ENCODE data around the gene FCN2. TPM values are rescaled to one million over a fixed set of nuclear protein-coding genes. Genes with fewer than 3 reads are reported as not detected.
"Not testable (repeated sequence)": the region's sequence is repeated elsewhere in the genome, so short reads cannot be mapped to it uniquely, and the experiment has no call there.

The FCN2 gene
- total RNA-seq, 4 donors from 2014 or later = 1.9 TPM; not detected in 3

DNA sequence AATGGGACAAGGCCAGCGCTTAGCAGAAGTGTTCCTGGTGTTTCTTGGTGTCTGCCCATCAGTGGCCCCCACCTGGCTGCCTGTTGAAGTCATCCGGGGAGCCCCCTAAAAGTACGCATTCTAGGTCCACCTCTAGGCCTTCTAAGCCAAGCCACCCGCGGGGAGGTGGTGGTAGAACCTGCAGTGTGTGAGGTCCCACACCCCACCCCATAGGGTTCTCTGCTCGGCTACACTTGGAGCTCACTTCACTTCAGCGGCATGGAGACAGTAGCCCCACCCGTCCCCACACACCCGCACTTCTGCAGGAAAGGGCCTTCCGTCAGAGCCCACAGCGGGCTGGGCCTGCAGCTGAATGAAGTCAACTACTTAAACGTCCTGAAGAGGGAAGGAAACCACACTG, 29.6 kb upstream of the FCN2 start:
- peaks cover 0 to 12% (median 0%) of the 10 kb centered on the region in 4 donors for H3K9me3 ChIP-seq

DNA sequence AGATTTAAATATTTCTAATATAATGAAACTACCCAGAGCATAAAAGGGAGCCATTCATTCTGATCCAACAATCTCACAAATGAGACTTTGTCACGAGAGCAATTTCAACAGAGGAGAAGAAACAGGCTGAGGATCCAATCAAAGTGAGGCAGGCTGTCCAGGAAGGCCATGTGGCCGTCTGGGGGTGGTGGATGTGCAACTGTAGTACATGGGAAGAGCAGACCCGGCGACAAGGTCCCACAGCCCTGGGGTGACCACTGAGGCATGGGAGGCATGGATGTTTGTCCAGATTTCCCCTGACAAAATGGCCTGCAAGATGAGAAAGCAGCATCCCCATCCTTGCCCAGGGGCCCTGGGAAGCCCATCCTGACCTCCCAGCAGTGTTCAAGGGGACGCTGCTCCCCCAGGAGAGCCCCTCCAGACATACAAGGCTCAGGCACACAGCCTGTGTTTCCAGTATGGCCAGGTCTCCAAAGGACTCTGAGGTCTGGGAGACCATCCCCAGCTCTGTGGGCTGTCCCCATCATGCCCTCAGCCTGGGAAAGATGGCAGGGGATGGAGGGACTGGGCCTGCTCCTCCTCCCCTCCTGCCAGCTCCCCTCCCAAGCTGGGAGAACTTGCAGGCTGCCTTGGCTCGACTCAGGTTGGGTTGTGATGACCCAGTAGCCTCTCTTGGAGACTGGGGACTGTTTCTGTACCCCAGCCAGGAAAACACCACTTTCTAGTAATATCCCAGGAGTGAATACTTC, 27.5 kb upstream of the FCN2 start:
- H3K9me3 ChIP-seq = peaks cover 0 to 12% (median 0%) of the 10 kb centered on the region in 4 donors
- no peak for TF ChIP-seq EP300 (IDR thresholded peaks at IDR 0.05)
- TF ChIP-seq POLR2A (IDR thresholded peaks at IDR 0.05) = no peak
- no peak for TF ChIP-seq CTCF (IDR thresholded peaks at IDR 0.05)
- no peaks in the 10 kb centered on the region for H3K36me3 ChIP-seq
- WGBS, 2 donors = 21 to 43% methylated on average over 6 of the region's 6 CpGs
- DNase-seq (ENCODE audit: low spot score in 2 of 2) = no peak
- H3K4me1 ChIP-seq = peaks cover 0 to 7% (median 0%) of the 10 kb centered on the region in 4 donors
- H3K27ac ChIP-seq = no peak overlapping the region
- H3K27me3 ChIP-seq = no peaks in the 10 kb centered on the region
- H3K4me3 ChIP-seq = no peak overlapping the region

More for the DNA sequence above, 29.6 kb upstream of the FCN2 start:
- no peak for DNase-seq (ENCODE audit: low spot score in 2 of 2)
- H3K4me1 ChIP-seq = peaks cover 0 to 7% (median 0%) of the 10 kb centered on the region in 4 donors
- no peak for TF ChIP-seq POLR2A (IDR thresholded peaks at IDR 0.05)
- no peak for TF ChIP-seq CTCF (IDR thresholded peaks at IDR 0.05)
- TF ChIP-seq EP300 (IDR thresholded peaks at IDR 0.05) = no peak
- 83 to 86% methylated on average over 12 of the region's 12 CpGs for WGBS, 2 donors
- H3K27me3 ChIP-seq = no peaks in the 10 kb centered on the region
- H3K27ac ChIP-seq = no peak overlapping the region
- H3K36me3 ChIP-seq = no peaks in the 10 kb centered on the region
- H3K4me3 ChIP-seq = no peak overlapping the region

GRCh38 chr9:134853893-134854292, 26.7 kb upstream of the FCN2 start:
- no peak for TF ChIP-seq POLR2A (IDR thresholded peaks at IDR 0.05)
- TF ChIP-seq EP300 (IDR thresholded peaks at IDR 0.05) = no peak
- no peak for TF ChIP-seq CTCF (IDR thresholded peaks at IDR 0.05)
- Histone ChIP-seq H3K4me1 (peaks cover 0 to 7% (median 0%) of the 10 kb centered on the region in 4 donors), H3K4me3 (no peak overlapping the region), H3K27ac (no peak overlapping the region), H3K36me3 (no peaks in the 10 kb centered on the region), H3K27me3 (no peaks in the 10 kb centered on the region), H3K9me3 (peaks cover 0 to 14% (median 0%) of the 10 kb centered on the region in 4 donors)
- WGBS, 2 donors = 73 to 90% methylated on average over 6 of the region's 6 CpGs
- no peak for DNase-seq (ENCODE audit: low spot score in 2 of 2)

DNA sequence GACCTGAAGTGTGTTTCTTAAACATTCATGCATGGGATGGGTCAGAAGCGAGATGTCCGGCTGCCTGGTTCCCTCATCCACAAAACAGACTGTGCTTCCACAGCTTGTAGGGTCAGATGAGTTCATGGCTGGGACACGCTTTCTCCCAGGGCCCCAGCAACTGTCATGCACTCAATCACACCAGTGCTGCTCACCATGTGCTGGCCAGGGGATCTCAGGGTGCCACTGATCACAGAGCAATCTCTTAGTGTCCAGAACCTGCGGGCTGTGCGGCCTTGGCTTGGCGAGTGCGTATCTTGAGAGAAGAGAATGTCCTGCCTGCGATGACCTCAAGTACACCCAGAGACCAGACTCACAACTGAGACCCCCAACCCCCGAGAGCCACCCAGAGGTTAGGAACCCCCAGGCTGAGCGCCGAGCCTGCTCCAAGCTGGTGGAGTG, 26.0 kb upstream of the FCN2 start:
- no peak for DNase-seq (ENCODE audit: low spot score in 2 of 2)
- no peaks in the 10 kb centered on the region for H3K27me3 ChIP-seq
- H3K27ac ChIP-seq = no peak overlapping the region
- no peak overlapping the region for H3K4me3 ChIP-seq
- WGBS, 2 donors = 82 to 92% methylated on average over 6 to 11 of the region's 11 CpGs
- peaks cover 0 to 20% (median 0%) of the 10 kb centered on the region in 4 donors for H3K9me3 ChIP-seq
- no peaks in the 10 kb centered on the region for H3K36me3 ChIP-seq
- TF ChIP-seq POLR2A (IDR thresholded peaks at IDR 0.05) = no peak
- peaks cover 0 to 7% (median 0%) of the 10 kb centered on the region in 4 donors for H3K4me1 ChIP-seq

DNA sequence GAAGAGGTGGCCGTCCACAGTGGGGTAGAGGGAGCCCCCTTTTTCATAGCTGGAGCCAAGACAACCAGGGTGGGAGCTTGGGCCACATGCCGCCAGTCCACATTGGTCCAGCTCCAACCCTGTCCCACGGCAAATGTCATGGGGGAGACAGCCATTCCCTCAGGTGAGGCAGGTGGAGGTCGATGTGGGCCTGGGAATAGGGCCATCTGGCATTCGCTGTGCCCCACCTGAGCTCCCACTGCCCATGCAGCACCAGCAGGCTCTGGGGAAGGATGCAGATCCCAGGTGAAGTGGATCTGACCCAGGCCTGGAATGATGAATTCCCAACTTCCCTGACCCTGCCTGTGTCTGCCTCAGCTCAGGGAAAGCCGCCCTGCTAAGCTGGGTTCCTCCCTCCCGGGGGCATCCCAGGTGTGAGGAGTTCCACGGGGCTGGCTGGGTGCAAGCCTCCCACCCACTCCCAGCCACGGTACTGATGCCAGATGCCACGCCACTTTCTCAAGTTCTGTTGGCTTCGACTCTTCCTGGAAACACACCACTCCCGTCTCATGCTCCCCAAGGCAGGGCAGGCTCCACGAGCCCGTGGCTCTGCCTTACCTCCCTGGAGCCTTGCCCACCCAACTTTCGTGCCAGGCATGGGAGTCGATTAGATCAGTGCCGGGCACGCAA, 25.2 kb upstream of the FCN2 start:
- WGBS, 2 donors = 84 to 86% methylated on average over 15 to 18 of the region's 18 CpGs
- no peak overlapping the region for H3K27ac ChIP-seq
- no peak overlapping the region for H3K4me3 ChIP-seq
- H3K9me3 ChIP-seq = peaks cover 0 to 24% (median 0%) of the 10 kb centered on the region in 4 donors
- TF ChIP-seq EP300 (IDR thresholded peaks at IDR 0.05) = no peak
- H3K4me1 ChIP-seq = peaks cover 0 to 7% (median 0%) of the 10 kb centered on the region in 4 donors
- no peaks in the 10 kb centered on the region for H3K27me3 ChIP-seq
- DNase-seq (ENCODE audit: low spot score in 2 of 2) = no peak
- H3K36me3 ChIP-seq = no peaks in the 10 kb centered on the region

DNA sequence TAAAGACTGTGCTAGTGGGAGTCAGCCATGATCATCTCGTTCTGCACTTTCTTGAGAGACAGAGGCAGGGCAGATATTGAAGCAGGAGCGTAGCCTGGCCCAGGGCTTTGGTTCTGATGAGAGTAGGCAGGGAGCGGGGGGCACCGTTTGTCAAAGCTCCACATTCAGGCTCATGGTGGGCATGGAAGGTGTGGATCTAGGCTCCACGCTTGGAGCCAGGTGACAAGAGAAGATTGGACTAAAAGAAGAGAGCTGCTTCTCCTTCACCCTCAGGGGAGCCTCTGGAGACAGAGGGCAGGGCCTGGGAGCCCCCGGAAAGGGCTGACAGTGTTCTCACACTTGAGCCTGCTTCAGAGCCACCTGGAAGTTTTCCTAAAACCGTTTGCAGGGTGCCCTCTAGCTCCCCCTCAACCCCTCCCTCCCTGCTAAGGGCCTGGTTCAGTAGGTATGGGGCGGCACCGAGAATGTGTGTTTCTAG, 24.7 kb upstream of the FCN2 start:
- H3K9me3 ChIP-seq = peaks cover 0 to 21% (median 0%) of the 10 kb centered on the region in 4 donors
- H3K27ac ChIP-seq = no peak overlapping the region
- no peaks in the 10 kb centered on the region for H3K27me3 ChIP-seq
- 84 to 87% methylated on average over 9 of the region's 9 CpGs for WGBS, 2 donors
- no peaks in the 10 kb centered on the region for H3K36me3 ChIP-seq
- DNase-seq (ENCODE audit: low spot score in 2 of 2) = no peak
- TF ChIP-seq EP300 (IDR thresholded peaks at IDR 0.05) = no peak
- TF ChIP-seq POLR2A (IDR thresholded peaks at IDR 0.05) = no peak
- no peak for TF ChIP-seq CTCF (IDR thresholded peaks at IDR 0.05)
- peaks cover 0 to 7% (median 0%) of the 10 kb centered on the region in 4 donors for H3K4me1 ChIP-seq
- no peak overlapping the region for H3K4me3 ChIP-seq

DNA sequence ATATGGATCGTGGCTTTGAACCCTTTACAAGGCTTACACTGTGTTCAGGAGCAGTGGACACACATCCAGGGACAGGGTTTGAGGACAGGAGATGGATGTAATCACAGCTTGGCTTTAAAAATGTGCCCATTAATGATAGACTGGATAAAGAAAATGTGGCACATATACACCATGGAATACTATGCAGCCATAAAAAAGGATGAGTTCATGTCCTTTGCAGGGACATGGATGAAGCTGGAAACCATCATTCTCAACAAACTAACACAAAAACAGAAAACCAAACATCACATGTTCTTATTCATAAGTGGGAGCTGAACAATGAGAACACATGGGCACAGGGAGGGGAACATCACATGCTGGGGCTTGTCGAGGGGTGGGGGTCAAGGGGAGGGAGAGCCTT, 23.2 kb upstream of the FCN2 start:
- H3K4me1 ChIP-seq; H3K36me3 ChIP-seq; H3K4me3 ChIP-seq; DNase-seq (ENCODE audit: low spot score in 2 of 2); H3K27me3 ChIP-seq; H3K27ac ChIP-seq: not testable (repeated sequence)
- WGBS, 2 donors = 92 to 94% methylated on average over 2 of the region's 2 CpGs
- H3K9me3 ChIP-seq = peaks cover 0 to 26% (median 0%) of the 10 kb centered on the region in 4 donors
